ENCODE results near the gene VEPH1. TPM values are rescaled to one million over a fixed set of nuclear protein-coding genes. Genes with fewer than 3 reads are reported as not detected.

Gene VEPH1
- total RNA-seq, 1 donor from 2014 or later = 0.78 TPM

DNA sequence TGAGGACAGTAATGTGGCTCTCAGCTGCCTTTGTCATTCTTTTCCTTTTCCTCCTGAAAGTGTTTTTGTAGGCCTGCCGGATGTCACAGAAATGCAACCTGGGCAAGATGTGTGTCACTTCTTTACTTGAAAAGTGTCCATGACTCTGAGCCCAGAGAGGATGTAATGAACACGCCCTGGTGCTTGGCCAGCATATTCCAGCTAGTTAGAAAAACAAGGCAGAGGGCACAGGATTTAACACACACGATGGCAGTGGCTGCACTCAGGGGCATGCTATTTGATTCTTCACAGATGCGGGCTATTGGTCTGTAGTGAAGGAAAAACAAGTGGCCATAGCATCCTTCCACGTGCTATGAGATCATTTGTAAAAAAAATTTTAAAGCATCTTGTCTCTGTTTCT is 96.8 kb downstream of the VEPH1 start:
- intact Hi-C loops (cut with DNase I) = no loop called here
- no peak for DNase-seq (ENCODE audit: low spot score)

- no peak for DNase-seq (ENCODE audit: low spot score)
- intact Hi-C loops (cut with DNase I) = no loop called here
Measured at GRCh38 chr3:157405457-157405856, 97.8 kb downstream of the VEPH1 start.

- DNase-seq (ENCODE audit: low spot score) = no peak
- intact Hi-C loops (cut with DNase I) = no loop called here
Measured at GRCh38 chr3:157404381-157404780, 98.8 kb downstream of the VEPH1 start.

DNA sequence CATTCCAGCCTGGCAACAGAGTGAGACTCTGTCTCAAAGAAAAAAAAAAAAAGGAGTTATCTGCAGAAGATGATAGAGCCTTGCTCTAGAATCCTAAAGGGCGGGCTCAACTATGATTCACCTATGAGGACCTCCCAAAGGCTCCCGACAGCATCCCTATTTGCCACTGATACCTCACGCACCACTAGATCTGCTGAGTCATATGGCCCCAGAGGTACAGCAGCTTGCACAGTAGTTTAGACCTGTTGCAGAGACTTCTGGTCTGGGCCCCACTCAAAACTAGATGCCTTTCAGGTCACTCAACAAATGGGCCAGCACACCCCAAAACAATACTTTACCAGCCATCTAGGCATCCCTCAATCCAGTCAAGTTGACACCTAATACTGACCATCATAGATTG is 104.6 kb downstream of the VEPH1 start:
- DNase-seq (ENCODE audit: low spot score) = no peak
- intact Hi-C loops (cut with DNase I) = no loop called here

DNA sequence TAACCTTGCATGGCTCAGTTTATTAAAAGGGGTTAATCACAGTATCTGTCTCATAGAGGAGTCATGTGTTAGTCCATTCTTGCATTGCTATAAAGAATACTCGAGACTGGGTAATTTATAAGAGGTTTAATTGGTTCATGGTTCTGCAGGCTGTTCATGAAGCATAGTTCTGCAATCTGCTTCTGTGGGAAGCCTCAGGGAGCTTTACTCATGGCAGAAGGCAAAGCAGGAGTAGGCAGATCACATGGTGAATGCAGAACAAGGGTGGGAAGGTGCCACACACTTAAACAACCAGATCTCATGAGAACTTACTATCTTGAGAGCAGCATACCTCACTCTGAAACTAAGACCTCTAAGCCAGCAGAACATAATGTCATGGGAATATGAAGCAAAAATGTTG is 108.8 kb downstream of the VEPH1 start:
- DNase-seq (ENCODE audit: low spot score) = no peak
- intact Hi-C loops (cut with DNase I) = no loop called here

GRCh38 chr3:157393113-157393512 is 110.1 kb downstream of the VEPH1 start:
- intact Hi-C loops (cut with DNase I) = no loop called here

GRCh38 chr3:157392104-157392503 is 111.1 kb downstream of the VEPH1 start:
- intact Hi-C loops (cut with DNase I) = no loop called here
- DNase-seq (ENCODE audit: low spot score) = no peak

More at GRCh38 chr3:157393113-157393512, 110.1 kb downstream of the VEPH1 start:
- no peak for DNase-seq (ENCODE audit: low spot score)

DNA sequence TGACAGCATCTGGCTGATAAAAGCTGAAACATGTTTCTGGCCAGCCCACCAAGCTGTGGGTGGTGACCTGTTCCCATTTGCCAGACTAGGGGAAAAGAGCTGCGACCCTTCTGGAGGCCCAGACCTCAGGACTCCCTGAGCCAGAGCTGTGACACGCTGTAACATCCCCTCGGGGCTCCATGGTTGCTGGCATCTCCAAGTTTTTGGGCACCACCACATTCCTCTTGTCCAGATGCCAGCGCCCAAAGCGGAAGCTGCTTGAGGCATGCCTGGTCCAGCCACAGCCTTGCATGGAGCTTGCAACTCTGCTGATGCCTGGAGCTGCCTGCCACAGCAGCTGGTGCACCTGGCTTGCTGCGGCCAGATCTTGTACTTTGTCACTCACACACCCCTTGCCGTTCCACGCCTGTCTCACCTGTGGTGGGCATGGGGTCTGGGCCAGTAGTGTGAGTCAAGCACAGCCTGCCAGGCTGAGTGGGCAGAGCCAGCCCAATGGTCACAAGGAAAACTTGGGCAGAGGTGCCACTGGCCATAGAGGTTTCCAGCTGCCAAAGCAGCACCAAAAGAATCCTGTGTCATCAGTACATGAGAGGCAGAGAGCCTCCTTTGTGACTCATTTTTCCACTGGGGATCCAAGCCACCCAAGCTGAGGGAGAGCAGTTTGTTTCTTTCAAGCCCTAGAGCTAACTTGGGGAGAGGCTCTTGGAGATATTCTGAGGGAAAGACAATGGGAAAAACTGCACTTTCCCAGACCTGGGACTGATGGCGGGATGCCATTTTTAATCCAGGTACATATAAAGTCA is 112.3 kb downstream of the VEPH1 start:
- intact Hi-C loops (cut with DNase I) = no loop called here
- no peak for DNase-seq (ENCODE audit: low spot score)

DNA sequence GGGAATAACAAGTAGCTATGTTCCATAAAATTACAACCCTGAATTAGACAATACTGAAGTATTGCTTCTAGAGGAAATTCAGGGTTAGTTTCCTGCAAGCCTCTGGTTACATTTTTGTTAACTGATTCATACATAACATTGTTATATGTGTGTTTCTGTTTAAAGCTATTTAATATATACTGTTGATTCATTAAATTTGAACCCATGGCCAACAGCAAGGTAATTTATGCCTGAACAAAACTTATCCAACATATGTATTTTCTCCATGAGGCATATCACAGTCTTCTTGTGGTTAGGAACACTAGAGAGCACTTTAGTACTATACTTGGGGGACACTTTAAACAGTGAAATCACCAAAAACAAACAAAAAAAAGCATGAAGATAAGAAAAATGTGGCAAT is 114.2 kb downstream of the VEPH1 start:
- no peak for DNase-seq (ENCODE audit: low spot score)
- intact Hi-C loops (cut with DNase I) = no loop called here

GRCh38 chr3:157387708-157388435 is 115.3 kb downstream of the VEPH1 start:
- intact Hi-C loops (cut with DNase I) = no loop called here
- DNase-seq (ENCODE audit: low spot score) = no peak

- intact Hi-C loops (cut with DNase I) = no loop called here
- no peak for DNase-seq (ENCODE audit: low spot score)
Measured at GRCh38 chr3:157384491-157384890, 118.7 kb downstream of the VEPH1 start.

GRCh38 chr3:157384031-157384430 is 119.2 kb downstream of the VEPH1 start:
- intact Hi-C loops (cut with DNase I) = no loop called here

GRCh38 chr3:157381606-157382005 is 121.6 kb downstream of the VEPH1 start:
- intact Hi-C loops (cut with DNase I) = no loop called here
- no peak for DNase-seq (ENCODE audit: low spot score)

More at GRCh38 chr3:157384031-157384430, 119.2 kb downstream of the VEPH1 start:
- DNase-seq (ENCODE audit: low spot score) = no peak

DNA sequence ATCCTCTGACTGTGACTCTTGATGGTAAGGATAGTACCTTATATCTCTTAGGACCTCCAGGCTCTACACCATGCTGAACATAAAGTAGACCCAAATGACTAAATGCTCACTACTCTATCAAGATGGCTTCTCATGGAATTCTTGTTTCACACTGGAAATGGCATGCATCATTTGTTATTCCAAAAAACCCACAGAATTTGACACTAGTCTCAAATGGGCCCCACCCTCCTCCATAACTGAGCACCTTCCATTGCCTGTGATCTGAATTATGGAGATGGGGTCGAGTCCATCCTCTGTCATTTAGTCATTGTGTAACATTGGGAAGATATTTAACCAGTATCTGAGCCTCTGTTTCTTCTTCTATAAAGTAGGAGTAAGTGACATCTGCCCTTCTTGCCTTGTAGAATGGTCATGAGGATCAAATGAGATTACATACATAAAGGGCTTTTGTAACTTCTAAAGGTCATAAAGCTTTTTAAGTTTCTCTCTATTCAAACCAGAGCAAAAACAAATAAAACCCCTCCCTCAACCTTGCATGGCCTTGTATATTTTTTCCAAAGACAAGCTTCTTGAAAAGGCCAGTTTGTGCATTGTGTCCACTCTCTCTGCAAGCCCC is 123.6 kb downstream of the VEPH1 start:
- intact Hi-C loops (cut with DNase I) = no loop called here
- no peak for DNase-seq (ENCODE audit: low spot score)

GRCh38 chr3:157376603-157377300 is 126.5 kb downstream of the VEPH1 start:
- no peak for DNase-seq (ENCODE audit: low spot score)
- intact Hi-C loops (cut with DNase I) = no loop called here

DNA sequence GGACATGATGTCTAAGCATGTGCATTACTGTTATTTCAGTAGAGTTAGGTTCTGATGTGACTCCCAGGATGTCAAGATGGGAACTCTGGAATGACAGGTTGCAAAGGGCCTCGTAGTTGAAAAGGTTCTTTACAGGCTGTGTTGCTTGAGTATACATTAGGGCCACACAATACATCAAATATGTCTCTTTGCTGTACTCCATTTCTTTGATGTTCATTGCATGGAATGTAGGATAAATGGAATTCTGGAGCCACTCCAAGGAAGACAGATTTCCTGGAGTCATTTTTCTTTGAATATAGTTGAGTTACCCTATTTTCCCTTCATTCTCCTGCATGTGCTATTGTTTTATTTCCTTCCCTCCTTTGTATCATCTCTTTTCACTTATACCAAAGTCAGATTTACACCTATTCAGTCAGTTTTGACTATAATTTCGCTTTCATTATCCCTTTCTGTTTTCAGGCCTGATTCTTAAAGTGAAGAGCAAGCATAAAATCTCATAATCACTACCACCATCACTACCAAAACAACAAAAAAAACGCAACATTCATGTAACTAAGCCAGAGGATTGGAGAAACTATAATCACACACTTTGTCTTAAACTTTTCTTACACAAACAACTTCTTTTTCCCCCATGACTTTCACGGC is 127.8 kb downstream of the VEPH1 start:
- no peak for DNase-seq (ENCODE audit: low spot score)
- intact Hi-C loops (cut with DNase I) = no loop called here

DNA sequence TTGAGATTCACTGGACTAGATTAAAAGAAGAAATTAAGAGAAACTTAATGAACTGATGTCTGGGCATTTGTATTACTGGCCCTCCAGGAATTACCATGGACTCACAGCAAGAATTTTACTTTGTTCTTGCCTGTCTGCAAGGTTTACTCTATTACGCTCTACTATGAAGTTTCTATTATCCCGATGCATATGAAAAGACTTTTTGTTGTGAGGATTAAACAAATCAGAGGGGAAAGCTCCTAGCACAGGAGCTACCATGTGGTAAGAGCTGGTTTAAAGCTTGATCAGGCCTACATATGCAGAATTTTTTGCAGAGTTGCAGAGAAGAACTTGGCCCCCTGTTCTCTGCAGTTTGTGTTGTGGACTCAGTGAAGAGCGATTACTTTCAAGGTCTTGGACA is 128.3 kb downstream of the VEPH1 start:
- intact Hi-C loops (cut with DNase I) = no loop called here
- DNase-seq (ENCODE audit: low spot score) = no peak

DNA sequence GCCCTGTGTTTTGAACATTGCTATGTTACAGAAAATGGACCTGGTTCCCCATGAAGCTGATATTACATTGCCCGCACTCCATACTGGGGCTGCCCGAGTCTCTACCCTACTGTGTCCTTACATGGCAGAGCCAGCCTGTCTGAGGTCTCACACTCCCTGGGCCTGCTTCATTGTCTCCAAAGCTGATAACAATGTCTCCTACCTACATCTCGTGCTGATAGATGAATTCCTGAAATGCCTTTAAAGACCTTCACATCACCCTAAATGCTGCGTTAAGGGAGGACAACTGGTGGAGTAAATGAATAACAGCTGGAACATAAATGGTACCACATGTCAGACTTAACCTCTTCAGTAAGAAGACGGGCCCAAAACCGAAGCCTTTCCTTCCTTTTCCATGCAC is 129.4 kb downstream of the VEPH1 start:
- DNase-seq (ENCODE audit: low spot score) = no peak
- intact Hi-C loops (cut with DNase I) = no loop called here

DNA sequence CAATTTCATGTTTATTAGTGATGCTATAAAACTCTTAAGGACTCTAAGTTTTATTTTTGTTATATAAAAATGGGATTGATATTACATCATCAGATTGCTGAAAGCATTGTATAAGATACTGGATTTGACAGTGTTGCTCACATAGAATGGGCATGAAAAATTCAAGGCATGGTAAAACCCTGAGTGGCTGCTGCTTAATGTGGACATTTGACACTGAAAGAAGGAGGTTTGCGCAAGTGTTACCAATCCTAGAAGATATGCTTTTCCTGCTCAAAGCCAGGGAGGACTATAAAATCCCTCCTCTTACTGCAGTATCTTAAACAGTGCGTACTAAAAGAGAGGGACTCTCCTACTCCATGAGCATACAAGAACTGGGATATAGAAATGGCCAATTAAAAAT is 132.3 kb downstream of the VEPH1 start:
- intact Hi-C loops (cut with DNase I) = no loop called here
- no peak for DNase-seq (ENCODE audit: low spot score)
